Activated CD4-positive, alpha-beta T cell treated with anti-CD3 and anti-CD28 coated beads, Interleukin-2, amount 10 ng/mL, durations not matched to agents 7 days and 5 days (primary cell): ENCODE measurements around the gene ABHD2. TPM values are rescaled to one million over a fixed set of nuclear protein-coding genes. Genes with fewer than 3 reads are reported as not detected.

ENCODE experiments used
- CTCF ChIA-PET: fragments of 350-600 bp; sonication (Branson Sonifier 250); formaldehyde crosslinking; loops from one replicate; lab custom pipeline; 2021; ENCODE audit warnings: antibody characterized with exemption; lab: Charles Lee
- POLR2A ChIA-PET: fragments of 350-600 bp; sonication (Branson Sonifier 250); formaldehyde crosslinking; loops from one replicate; lab custom pipeline; 2021; ENCODE audit warnings: antibody characterized with exemption; lab: Charles Lee
- DNase-seq: peaks from one replicate; pipeline ENCODE4 v3.0.0-alpha.2; 2020
- H3K27ac Mint-ChIP-seq: one replicate; pipeline ENCODE4 v1.8.0; 2021; ENCODE audit warnings: mild to moderate bottlenecking, moderate library complexity, mixed read lengths
- H3K27me3 Mint-ChIP-seq: one replicate; pipeline ENCODE4 v1.8.0; 2021; ENCODE audit warnings: mixed read lengths
- H3K36me3 Mint-ChIP-seq: one replicate; pipeline ENCODE4 v1.8.0; 2021; ENCODE audit warnings: low read depth, mixed read lengths
- H3K4me1 Mint-ChIP-seq: one replicate; pipeline ENCODE4 v1.8.0; 2021; ENCODE audit warnings: mixed read lengths
- H3K4me3 Mint-ChIP-seq: one replicate; pipeline ENCODE4 v1.8.0; 2021; ENCODE audit warnings: mild to moderate bottlenecking, moderate library complexity, mixed read lengths
- H3K9me3 Mint-ChIP-seq: one replicate; pipeline ENCODE4 v1.8.0; 2021; ENCODE audit warnings: mixed read lengths
- total RNA-seq, 2 experiments: library from RNA; stranded (reverse); gene quantifications; one replicate each; pipeline ENCODE4 v1.2.3, GENCODE V29; 2021

Gene ABHD2
- total RNA-seq, 2 experiments from 2014 or later: 79.7 to 89.0 TPM

GRCh38 chr15:89184886-89185526 lies 96.8 kb downstream of the ABHD2 start:
- Mint-ChIP-seq H3K27ac (no peak overlapping the region), H3K27me3 (no peaks in the 10 kb centered on the region), H3K4me3 (no peak overlapping the region), H3K9me3 (no peaks in the 10 kb centered on the region), H3K4me1 (no peaks in the 10 kb centered on the region), H3K36me3 (peaks cover 13% of the 10 kb centered on the region)
- no peak for DNase-seq
- ChIA-PET CTCF (interaction anchor here (1.0 to 1.4 kb wide), 2 partner anchors 22 to 38 kb away, joined by 3 read pairs; no protein-coding TSS in a partner anchor), POLR2A (no interaction called here)

- ChIA-PET CTCF (interaction anchor here (1.1 to 2.5 kb wide), 2 partner anchors 9 to 20 kb away, joined by 3 to 8 read pairs; no protein-coding TSS in a partner anchor), POLR2A (no interaction called here)
- Mint-ChIP-seq H3K27me3 (no peaks in the 10 kb centered on the region), H3K4me1 (no peaks in the 10 kb centered on the region), H3K27ac (no peak overlapping the region), H3K4me3 (no peak overlapping the region), H3K36me3 (peaks cover 20% of the 10 kb centered on the region), H3K9me3 (no peaks in the 10 kb centered on the region)
- DNase-seq: no peak
Measured at GRCh38 chr15:89186803-89187202, 98.5 kb downstream of the ABHD2 start.

- Mint-ChIP-seq H3K4me3 (no peak overlapping the region), H3K27ac (no peak overlapping the region), H3K9me3 (no peaks in the 10 kb centered on the region), H3K36me3 (peaks cover 24% of the 10 kb centered on the region), H3K27me3 (no peaks in the 10 kb centered on the region), H3K4me1 (no peaks in the 10 kb centered on the region)
- POLR2A ChIA-PET: no interaction called here
- DNase-seq: no peak
- CTCF ChIA-PET: interaction anchor here (0.7 to 2.5 kb wide), 3 partner anchors 10 to 268 kb away, joined by 3 to 8 read pairs (median 3); no protein-coding TSS in a partner anchor
Measured at GRCh38 chr15:89187301-89187985, 99.2 kb downstream of the ABHD2 start.

GRCh38 chr15:89187986-89188514 lies 99.8 kb downstream of the ABHD2 start:
- peaks cover 26% of the 10 kb centered on the region for H3K36me3 Mint-ChIP-seq
- POLR2A ChIA-PET: no interaction called here
- no peaks in the 10 kb centered on the region for H3K9me3 Mint-ChIP-seq
- H3K27me3 Mint-ChIP-seq: no peaks in the 10 kb centered on the region
- CTCF ChIA-PET: interaction anchor here (0.7 to 2.5 kb wide), 3 partner anchors 10 to 268 kb away, joined by 3 to 8 read pairs (median 3); no protein-coding TSS in a partner anchor
- DNase-seq: no peak
- H3K4me1 Mint-ChIP-seq: no peaks in the 10 kb centered on the region
- no peak overlapping the region for H3K4me3 Mint-ChIP-seq
- no peak overlapping the region for H3K27ac Mint-ChIP-seq

GRCh38 chr15:89192136-89192535 lies 103.9 kb downstream of the ABHD2 start:
- H3K27ac Mint-ChIP-seq: no peak overlapping the region
- H3K4me1 Mint-ChIP-seq: peaks cover 4% of the 10 kb centered on the region
- H3K27me3 Mint-ChIP-seq: no peaks in the 10 kb centered on the region
- no peaks in the 10 kb centered on the region for H3K9me3 Mint-ChIP-seq
- POLR2A ChIA-PET: no interaction called here
- no peak for DNase-seq
- peaks cover 43% of the 10 kb centered on the region for H3K36me3 Mint-ChIP-seq
- H3K4me3 Mint-ChIP-seq: no peak overlapping the region
- CTCF ChIA-PET: interaction anchor here (0.8 to 1.5 kb wide), 2 partner anchors 14 kb away, joined by 3 to 5 read pairs; no protein-coding TSS in a partner anchor

GRCh38 chr15:89192766-89193165 lies 104.5 kb downstream of the ABHD2 start:
- Mint-ChIP-seq H3K36me3 (peaks cover 43% of the 10 kb centered on the region), H3K27me3 (no peaks in the 10 kb centered on the region), H3K4me1 (peaks cover 7% of the 10 kb centered on the region), H3K9me3 (no peaks in the 10 kb centered on the region), H3K4me3 (no peak overlapping the region), H3K27ac (no peak overlapping the region)
- ChIA-PET CTCF (interaction anchor here (0.7 to 1.5 kb wide), 2 partner anchors 13 to 15 kb away, joined by 3 to 5 read pairs; no protein-coding TSS in a partner anchor), POLR2A (no interaction called here)
- no peak for DNase-seq

- H3K9me3 Mint-ChIP-seq: no peaks in the 10 kb centered on the region
- H3K27me3 Mint-ChIP-seq: no peaks in the 10 kb centered on the region
- POLR2A ChIA-PET: no interaction called here
- no peak for DNase-seq
- H3K4me3 Mint-ChIP-seq: no peak overlapping the region
- peaks cover 38% of the 10 kb centered on the region for H3K36me3 Mint-ChIP-seq
- H3K27ac Mint-ChIP-seq: no peak overlapping the region
- peaks cover 7% of the 10 kb centered on the region for H3K4me1 Mint-ChIP-seq
- CTCF ChIA-PET: interaction anchor here (1.4 to 2.0 kb wide), 3 partner anchors 12 to 23 kb away, joined by 3 to 14 read pairs (median 6); no protein-coding TSS in a partner anchor
Measured at GRCh38 chr15:89194608-89195007, 106.4 kb downstream of the ABHD2 start.

GRCh38 chr15:89195836-89196235 lies 107.6 kb downstream of the ABHD2 start:
- no peak for DNase-seq
- Mint-ChIP-seq H3K4me3 (no peak overlapping the region), H3K4me1 (peaks cover 7% of the 10 kb centered on the region), H3K36me3 (peaks cover 34% of the 10 kb centered on the region), H3K27ac (no peak overlapping the region), H3K27me3 (no peaks in the 10 kb centered on the region), H3K9me3 (no peaks in the 10 kb centered on the region)
- CTCF ChIA-PET: interaction anchor here (0.6 to 2.0 kb wide), 4 partner anchors 11 to 108 kb away, joined by 3 to 6 read pairs (median 3); no protein-coding TSS in a partner anchor
- POLR2A ChIA-PET: no interaction called here

- ChIA-PET POLR2A (no interaction called here), CTCF (interaction anchor here (0.6 to 1.2 kb wide), 3 partner anchors 11 to 108 kb away, joined by 3 read pairs; no protein-coding TSS in a partner anchor)
- Mint-ChIP-seq H3K9me3 (no peaks in the 10 kb centered on the region), H3K27ac (no peak overlapping the region), H3K4me1 (peaks cover 7% of the 10 kb centered on the region), H3K27me3 (no peaks in the 10 kb centered on the region), H3K36me3 (peaks cover 33% of the 10 kb centered on the region), H3K4me3 (no peak overlapping the region)
- no peak for DNase-seq
Measured at GRCh38 chr15:89196241-89196640, 108.0 kb downstream of the ABHD2 start.

- CTCF ChIA-PET: interaction anchor here (1.0 to 1.5 kb wide), 2 partner anchors 10 to 19 kb away, joined by 3 to 5 read pairs; no protein-coding TSS in a partner anchor
- H3K4me3 Mint-ChIP-seq: no peak overlapping the region
- POLR2A ChIA-PET: no interaction called here
- DNase-seq: no peak
- H3K27ac Mint-ChIP-seq: no peak overlapping the region
- peaks cover 7% of the 10 kb centered on the region for H3K4me1 Mint-ChIP-seq
- no peaks in the 10 kb centered on the region for H3K9me3 Mint-ChIP-seq
- no peaks in the 10 kb centered on the region for H3K27me3 Mint-ChIP-seq
- peaks cover 32% of the 10 kb centered on the region for H3K36me3 Mint-ChIP-seq
Measured at GRCh38 chr15:89196994-89197393, 108.7 kb downstream of the ABHD2 start.

GRCh38 chr15:89197503-89197971 lies 109.3 kb downstream of the ABHD2 start:
- Mint-ChIP-seq H3K4me1 (peaks cover 10% of the 10 kb centered on the region), H3K4me3 (no peak overlapping the region), H3K27ac (no peak overlapping the region), H3K36me3 (peaks cover 33% of the 10 kb centered on the region), H3K27me3 (no peaks in the 10 kb centered on the region), H3K9me3 (no peaks in the 10 kb centered on the region)
- CTCF ChIA-PET: interaction anchor here (0.8 to 1.5 kb wide), 3 partner anchors 9 to 292 kb away, joined by 3 to 5 read pairs (median 3); no protein-coding TSS in a partner anchor
- POLR2A ChIA-PET: no interaction called here
- no peak for DNase-seq

- no peak for DNase-seq
- Mint-ChIP-seq H3K9me3 (no peaks in the 10 kb centered on the region), H3K27ac (no peak overlapping the region), H3K4me1 (peaks cover 10% of the 10 kb centered on the region), H3K4me3 (no peak overlapping the region), H3K27me3 (no peaks in the 10 kb centered on the region), H3K36me3 (peaks cover 28% of the 10 kb centered on the region)
- ChIA-PET POLR2A (no interaction called here), CTCF (interaction anchor here (0.8 to 1.5 kb wide), 4 partner anchors 8 to 293 kb away, joined by 3 to 5 read pairs (median 3); no protein-coding TSS in a partner anchor)
Measured at GRCh38 chr15:89198196-89198595, 109.9 kb downstream of the ABHD2 start.
